Neural crest cell (in vitro differentiated cells): ENCODE measurements around the gene RALA. TPM values are rescaled to one million over a fixed set of nuclear protein-coding genes. Genes with fewer than 3 reads are reported as not detected.

ENCODE experiments used
- DNase-seq: peaks from one replicate; pipeline ENCODE4 v3.0.0; 2021; ENCODE audit warnings: low read depth, mixed read lengths, low spot score
- H3K27ac Mint-ChIP-seq: one replicate; pipeline ENCODE4 v1.8.0; 2021; ENCODE audit warnings: mild to moderate bottlenecking, mixed read lengths; ENCODE audit not compliant: unreplicated experiment
- H3K27me3 Mint-ChIP-seq: 2 replicates; pipeline ENCODE4 v1.8.0; 2021; ENCODE audit warnings: low read depth, mild to moderate bottlenecking, mixed read lengths
- H3K36me3 Mint-ChIP-seq: 2 replicates; pipeline ENCODE4 v1.8.0; 2021; ENCODE audit warnings: low read depth, mild to moderate bottlenecking, mixed read lengths
- H3K4me1 Mint-ChIP-seq: 2 replicates; pipeline ENCODE4 v1.8.0; 2021; ENCODE audit warnings: mixed read lengths
- H3K4me3 Mint-ChIP-seq: one replicate; pipeline ENCODE4 v1.8.0; 2021; ENCODE audit warnings: mild to moderate bottlenecking, mixed read lengths
- H3K9me3 Mint-ChIP-seq: 2 replicates; pipeline ENCODE4 v1.8.0; 2021; ENCODE audit warnings: mixed read lengths
- CTCF ChIP-seq: fragments of 200-600 bp; sonication (generic); conservative IDR thresholded peaks from 2 replicates; pipeline ENCODE4 v1.5.0; 2021; ENCODE audit warnings: antibody characterized with exemption, mild to moderate bottlenecking
- total RNA-seq: library from RNA; stranded (reverse); gene quantifications from 2 replicates; pipeline ENCODE4 v1.2.1, GENCODE V29; 2021

RALA gene
- total RNA-seq, 1 donor from 2014 or later: 39.2 TPM

GRCh38 chr7:39661960-39662359 lies 38.6 kb downstream of the RALA start:
- Mint-ChIP-seq H3K36me3 (peaks cover 41% of the 10 kb centered on the region), H3K4me3 (no peak overlapping the region), H3K27me3 (no peaks in the 10 kb centered on the region), H3K4me1 (peaks cover 9% of the 10 kb centered on the region), H3K27ac (no peak overlapping the region), H3K9me3 (peaks cover 20% of the 10 kb centered on the region)
- no peak for TF ChIP-seq CTCF
- DNase-seq: no peak

GRCh38 chr7:39663263-39663662 lies 39.9 kb downstream of the RALA start:
- Mint-ChIP-seq H3K9me3 (peaks cover 20% of the 10 kb centered on the region), H3K27me3 (no peaks in the 10 kb centered on the region), H3K4me3 (no peak overlapping the region), H3K27ac (no peak overlapping the region), H3K4me1 (peaks cover 19% of the 10 kb centered on the region), H3K36me3 (peaks cover 39% of the 10 kb centered on the region)
- DNase-seq: no peak
- TF ChIP-seq CTCF: no peak

- H3K27me3 Mint-ChIP-seq: no peaks in the 10 kb centered on the region
- H3K27ac Mint-ChIP-seq: no peak overlapping the region
- DNase-seq: no peak
- H3K4me3 Mint-ChIP-seq: no peak overlapping the region
- peaks cover 39% of the 10 kb centered on the region for H3K36me3 Mint-ChIP-seq
- H3K4me1 Mint-ChIP-seq: peaks cover 19% of the 10 kb centered on the region
- peaks cover 20% of the 10 kb centered on the region for H3K9me3 Mint-ChIP-seq
- no peak for TF ChIP-seq CTCF
Measured at GRCh38 chr7:39664057-39664456, 40.7 kb downstream of the RALA start.

GRCh38 chr7:39664585-39664984 lies 41.2 kb downstream of the RALA start:
- Mint-ChIP-seq H3K27ac (no peak overlapping the region), H3K4me3 (no peak overlapping the region), H3K9me3 (peaks cover 20% of the 10 kb centered on the region), H3K36me3 (peaks cover 39% of the 10 kb centered on the region), H3K4me1 (peaks cover 19% of the 10 kb centered on the region), H3K27me3 (no peaks in the 10 kb centered on the region)
- TF ChIP-seq CTCF: no peak
- no peak for DNase-seq

GRCh38 chr7:39666562-39666961 lies 43.2 kb downstream of the RALA start:
- no peak for DNase-seq
- Mint-ChIP-seq H3K27ac (no peak overlapping the region), H3K27me3 (no peaks in the 10 kb centered on the region), H3K4me3 (no peak overlapping the region), H3K4me1 (peaks cover 19% of the 10 kb centered on the region), H3K36me3 (peaks cover 30% of the 10 kb centered on the region), H3K9me3 (peaks cover 16% of the 10 kb centered on the region)
- no peak for TF ChIP-seq CTCF
